Measurements from ENCODE around the gene MYL3.
"Not testable (repeated sequence)": the region's sequence is repeated elsewhere in the genome, so short reads cannot be mapped to it uniquely, and the experiment has no call there.

MYL3 gene

GRCh38 chr3:46825450-46825849 is 37.8 kb downstream of the MYL3 start:
- no peak for DNase-seq (ENCODE audit: low read depth)

GRCh38 chr3:46824211-46824970 is 38.9 kb downstream of the MYL3 start:
- no peak for DNase-seq (ENCODE audit: low read depth)

GRCh38 chr3:46823314-46823713 is 39.9 kb downstream of the MYL3 start:
- not testable (repeated sequence) for DNase-seq (ENCODE audit: low read depth)

GRCh38 chr3:46821553-46821952 is 41.7 kb downstream of the MYL3 start:
- no peak for DNase-seq (ENCODE audit: low read depth)

GRCh38 chr3:46820852-46821251 is 42.4 kb downstream of the MYL3 start:
- no peak for DNase-seq (ENCODE audit: low read depth)

- DNase-seq (ENCODE audit: low read depth): peak; percentile 12
These were observed 50.9 kb downstream of the MYL3 start for GRCh38 chr3:46812237-46812791.

GRCh38 chr3:46811615-46812236 is 51.5 kb downstream of the MYL3 start:
- no peak for DNase-seq (ENCODE audit: low read depth)

GRCh38 chr3:46808766-46809165 is 54.5 kb downstream of the MYL3 start:
- DNase-seq (ENCODE audit: low read depth): not testable (repeated sequence)

Measured in HS-27A (cell line).